Osteoblast (primary cell): Measurements from ENCODE around the gene NPRL2. TPM values are rescaled to one million over a fixed set of nuclear protein-coding genes. Genes with fewer than 3 reads are reported as not detected.

ENCODE experiments used
- DNase-seq: peaks from one replicate; pipeline ENCODE4 v3.0.0; 2011; ENCODE audit warnings: low spot score, mixed read lengths; ENCODE audit not compliant: insufficient read length; ENCODE audit errors: missing footprints
- H2AFZ ChIP-seq: 2 replicates; pipeline ENCODE4 v1.6.0; 2011; ENCODE audit warnings: mild to moderate bottlenecking, low read length
- H3K27ac ChIP-seq: 2 replicates; pipeline ENCODE4 v1.5.1; 2011; ENCODE audit warnings: mild to moderate bottlenecking, low read depth, low read length, moderate library complexity
- H3K27me3 ChIP-seq: 2 replicates; pipeline ENCODE4 v1.6.0; 2012; ENCODE audit warnings: mild to moderate bottlenecking, control low read depth, inconsistent platforms, low read length, moderate library complexity; ENCODE audit not compliant: insufficient read depth
- H3K36me3 ChIP-seq: 2 replicates; pipeline ENCODE4 v1.5.1; 2011; ENCODE audit warnings: mild to moderate bottlenecking, low read length, control low read depth, moderate library complexity; ENCODE audit not compliant: insufficient read depth
- H3K4me1 ChIP-seq: 2 replicates; pipeline ENCODE4 v1.5.1; 2011; ENCODE audit warnings: mild to moderate bottlenecking, low read length, control low read depth, moderate library complexity; ENCODE audit not compliant: insufficient read depth
- H3K4me2 ChIP-seq: 2 replicates; pipeline ENCODE4 v1.6.0; 2011; ENCODE audit warnings: mild to moderate bottlenecking, low read length; ENCODE audit not compliant: insufficient read depth
- H3K4me3 ChIP-seq: fragments of 200-600 bp; sonication (generic); 3 replicates; pipeline ENCODE4 v1.5.1; 2012; ENCODE audit warnings: mild to moderate bottlenecking, low read length, inconsistent platforms; ENCODE audit not compliant: insufficient read depth
- H3K79me2 ChIP-seq: 2 replicates; pipeline ENCODE4 v1.6.0; 2012; ENCODE audit warnings: mild to moderate bottlenecking, low read length, control low read depth, inconsistent platforms; ENCODE audit not compliant: insufficient read depth
- H3K9me3 ChIP-seq: 2 replicates; pipeline ENCODE4 v1.5.1; 2011; ENCODE audit warnings: low read depth, low read length, control low read depth
- H4K20me1 ChIP-seq: 2 replicates; pipeline ENCODE4 v1.6.0; 2012; ENCODE audit warnings: mild to moderate bottlenecking, low read length, control low read depth; ENCODE audit not compliant: insufficient read depth
- total RNA-seq: library from RNA; depleted of rRNA; stranded (reverse); fragments of >200 nt; gene quantifications from 2 replicates; pipeline ENCODE4 v1.2.3, GENCODE V29; 2012
- TF ChIP-seq, protein P1 (sequence below): IDR thresholded peaks from 2 replicates; pipeline ENCODE4 v1.5.1; 2011; ENCODE audit warnings: mild to moderate bottlenecking, low read depth, low read length, moderate library complexity; ENCODE audit errors: extremely low read depth

The NPRL2 gene
- total RNA-seq, 1 donor, result 21.7 TPM

DNA sequence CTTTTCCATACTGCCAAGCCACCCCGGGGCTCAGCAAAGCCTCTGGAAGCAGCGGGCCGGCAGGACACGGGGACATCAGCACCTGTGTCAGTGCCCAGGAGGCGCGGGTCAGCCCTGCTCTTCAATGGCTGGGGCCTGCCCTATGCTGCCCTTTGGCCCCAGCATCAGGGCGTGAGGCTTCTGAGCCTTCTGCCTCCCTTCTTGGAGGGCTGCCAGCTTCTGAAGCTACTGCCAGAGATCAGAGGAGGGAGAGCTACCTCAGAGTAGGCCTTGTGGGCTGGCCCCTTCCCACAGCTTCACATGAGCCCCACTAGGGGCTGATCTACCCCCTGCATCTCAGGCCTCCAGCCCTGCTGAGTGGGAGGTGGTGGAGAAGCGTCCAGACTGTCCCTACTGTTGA lies 21.8 kb upstream of the NPRL2 start:
- Histone ChIP-seq H3K79me2 (no peaks in the 10 kb centered on the region), H3K4me3 (no peak overlapping the region), H3K9me3 (no peaks in the 10 kb centered on the region), H3K4me2 (no peak overlapping the region), H2AFZ (no peak overlapping the region), H3K4me1 (no peaks in the 10 kb centered on the region), H4K20me1 (no peaks in the 10 kb centered on the region), H3K27ac (no peak overlapping the region), H3K36me3 (no peaks in the 10 kb centered on the region), H3K27me3 (no peaks in the 10 kb centered on the region)
- TF ChIP-seq, protein P1, sequence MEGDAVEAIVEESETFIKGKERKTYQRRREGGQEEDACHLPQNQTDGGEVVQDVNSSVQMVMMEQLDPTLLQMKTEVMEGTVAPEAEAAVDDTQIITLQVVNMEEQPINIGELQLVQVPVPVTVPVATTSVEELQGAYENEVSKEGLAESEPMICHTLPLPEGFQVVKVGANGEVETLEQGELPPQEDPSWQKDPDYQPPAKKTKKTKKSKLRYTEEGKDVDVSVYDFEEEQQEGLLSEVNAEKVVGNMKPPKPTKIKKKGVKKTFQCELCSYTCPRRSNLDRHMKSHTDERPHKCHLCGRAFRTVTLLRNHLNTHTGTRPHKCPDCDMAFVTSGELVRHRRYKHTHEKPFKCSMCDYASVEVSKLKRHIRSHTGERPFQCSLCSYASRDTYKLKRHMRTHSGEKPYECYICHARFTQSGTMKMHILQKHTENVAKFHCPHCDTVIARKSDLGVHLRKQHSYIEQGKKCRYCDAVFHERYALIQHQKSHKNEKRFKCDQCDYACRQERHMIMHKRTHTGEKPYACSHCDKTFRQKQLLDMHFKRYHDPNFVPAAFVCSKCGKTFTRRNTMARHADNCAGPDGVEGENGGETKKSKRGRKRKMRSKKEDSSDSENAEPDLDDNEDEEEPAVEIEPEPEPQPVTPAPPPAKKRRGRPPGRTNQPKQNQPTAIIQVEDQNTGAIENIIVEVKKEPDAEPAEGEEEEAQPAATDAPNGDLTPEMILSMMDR, result no peak
- DNase-seq, result no peak

DNA sequence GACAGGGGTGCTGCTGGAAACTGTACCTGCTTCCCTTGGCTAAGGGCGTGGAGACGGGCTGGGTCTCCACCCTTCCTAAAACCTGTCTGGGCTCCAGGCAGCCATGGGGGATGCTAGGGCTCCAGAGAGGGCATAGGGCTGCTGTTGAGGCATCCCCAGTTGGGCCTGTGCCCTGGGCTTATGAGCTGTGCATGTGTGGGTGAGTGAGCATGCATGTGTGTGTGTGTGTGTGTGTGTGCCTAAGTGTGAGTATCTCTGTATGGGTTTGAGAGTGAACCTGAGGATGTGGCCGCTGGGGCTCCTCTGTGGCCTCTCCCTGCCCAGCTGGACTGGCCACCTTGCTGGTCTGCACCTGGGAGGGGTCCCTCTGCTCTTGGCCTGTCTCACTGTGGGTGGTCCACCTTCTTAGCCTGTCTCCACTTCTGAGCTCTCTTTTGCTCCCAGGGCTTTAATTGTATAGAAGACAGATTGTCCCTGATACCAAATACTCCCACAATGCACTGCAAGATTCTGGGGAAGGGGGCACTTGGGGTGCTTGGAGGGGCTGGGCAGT lies 20.6 kb upstream of the NPRL2 start:
- Histone ChIP-seq H3K4me1 (no peaks in the 10 kb centered on the region), H2AFZ (no peak overlapping the region), H3K4me3 (no peak overlapping the region), H3K79me2 (no peaks in the 10 kb centered on the region), H3K4me2 (no peak overlapping the region), H4K20me1 (no peaks in the 10 kb centered on the region), H3K36me3 (no peaks in the 10 kb centered on the region), H3K27ac (no peak overlapping the region), H3K9me3 (no peaks in the 10 kb centered on the region), H3K27me3 (peaks cover 5% of the 10 kb centered on the region)
- TF ChIP-seq, protein P1, result no peak
- DNase-seq, result no peak

DNA sequence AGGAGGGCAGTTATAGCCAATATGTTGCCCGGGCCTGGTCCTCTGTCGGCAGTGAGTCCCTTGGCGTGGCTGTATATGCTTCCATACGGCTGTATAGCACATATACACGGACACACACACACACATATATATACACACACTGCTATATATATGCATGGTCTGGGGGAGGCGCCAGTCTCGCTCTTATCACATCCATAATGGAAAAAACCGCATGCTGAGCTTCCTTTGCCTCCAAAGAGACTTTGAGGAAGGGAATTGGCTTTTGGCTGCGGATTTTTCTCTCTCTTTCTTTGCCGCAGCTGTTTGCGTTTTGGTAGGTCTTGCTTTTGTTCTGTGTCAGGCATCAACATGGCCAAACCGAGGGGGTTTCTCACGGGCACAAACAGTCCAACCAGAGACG lies 20.0 kb upstream of the NPRL2 start:
- DNase-seq, result no peak
- Histone ChIP-seq H3K4me3 (no peak overlapping the region), H3K27ac (no peak overlapping the region)

DNA sequence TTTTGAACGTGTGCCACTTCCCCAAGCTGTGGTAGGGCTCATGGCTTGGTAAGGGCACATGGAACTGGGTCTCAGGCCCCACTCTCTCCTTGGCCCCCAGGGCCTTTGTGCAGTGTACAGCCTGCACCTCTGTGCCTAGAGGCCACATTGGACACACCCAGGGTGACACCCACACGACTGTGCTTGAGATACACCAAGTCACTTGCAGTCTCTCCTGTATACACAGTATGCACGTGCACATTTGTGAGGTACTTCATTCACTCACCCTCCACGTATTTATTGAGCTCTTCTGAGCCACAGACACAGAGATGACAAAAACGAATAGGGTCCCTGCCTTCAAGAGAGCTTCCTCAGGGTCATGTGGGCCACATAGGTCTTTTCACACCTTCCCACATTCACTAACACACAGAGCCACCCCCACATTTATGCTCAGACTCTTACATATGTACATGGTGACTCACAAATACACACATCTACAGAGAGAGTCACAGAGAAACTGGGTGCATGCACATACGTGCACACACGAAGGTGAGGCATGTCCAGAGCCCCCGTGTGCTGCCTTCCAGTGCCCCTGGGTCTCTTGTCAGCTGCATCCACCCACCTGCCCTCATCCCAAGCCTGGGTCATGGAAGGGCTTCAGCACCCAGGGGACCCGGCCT lies 18.6 kb upstream of the NPRL2 start:
- H3K79me2 ChIP-seq, result no peaks in the 10 kb centered on the region
- no peaks in the 10 kb centered on the region for H3K36me3 ChIP-seq
- H3K27me3 ChIP-seq, result peaks cover 5% of the 10 kb centered on the region
- TF ChIP-seq, protein P1, result no peak
- no peak overlapping the region for H3K4me3 ChIP-seq
- no peak for DNase-seq
- H3K4me2 ChIP-seq, result no peak overlapping the region
- H3K4me1 ChIP-seq, result peaks cover 4% of the 10 kb centered on the region
- H3K27ac ChIP-seq, result no peak overlapping the region
- no peaks in the 10 kb centered on the region for H3K9me3 ChIP-seq
- H4K20me1 ChIP-seq, result peaks cover 2% of the 10 kb centered on the region
- no peak overlapping the region for H2AFZ ChIP-seq

More for the DNA sequence above, 20.0 kb upstream of the NPRL2 start:
- Histone ChIP-seq H3K4me2 (no peak overlapping the region), H3K36me3 (no peaks in the 10 kb centered on the region), H3K9me3 (no peaks in the 10 kb centered on the region), H3K4me1 (no peaks in the 10 kb centered on the region), H4K20me1 (peaks cover 2% of the 10 kb centered on the region), H2AFZ (no peak overlapping the region), H3K27me3 (peaks cover 5% of the 10 kb centered on the region), H3K79me2 (no peaks in the 10 kb centered on the region)
- TF ChIP-seq, protein P1, result no peak
